WTC11 (cell line): ENCODE data around the gene MARS1. TPM values are rescaled to one million over a fixed set of nuclear protein-coding genes. Genes with fewer than 3 reads are reported as not detected.

Source experiments
- ATAC-seq: fragments of 200-7000 bp; cut with Tn5 transposase; 2 replicates; pipeline ENCODE4 v1.10.0; 2021; ENCODE audit warnings: mild to moderate bottlenecking, moderate library complexity
- CTCF ChIA-PET: fragments of 300-600 bp; sonication (Branson Sonifier 250); formaldehyde crosslinking; loops from one replicate; lab custom pipeline; 2021; ENCODE audit warnings: antibody characterized with exemption; lab: Charles Lee
- POLR2A ChIA-PET: fragments of 350-600 bp; sonication (Branson Sonifier 250); formaldehyde crosslinking; loops from one replicate; lab custom pipeline; 2021; ENCODE audit warnings: antibody characterized with exemption; lab: Charles Lee
- DNase-seq: peaks from one replicate; pipeline ENCODE4 v3.0.0; 2021; ENCODE audit warnings: low spot score
- H3K27ac Mint-ChIP-seq: 2 replicates; pipeline ENCODE4 v1.8.0; 2021; ENCODE audit warnings: mixed read lengths
- H3K27me3 Mint-ChIP-seq: 2 replicates; pipeline ENCODE4 v1.8.0; 2021; ENCODE audit warnings: low read depth, mild to moderate bottlenecking, moderate library complexity, mixed read lengths
- H3K36me3 Mint-ChIP-seq: 2 replicates; pipeline ENCODE4 v1.8.0; 2021; ENCODE audit warnings: mixed read lengths
- H3K4me1 Mint-ChIP-seq: 2 replicates; pipeline ENCODE4 v1.8.0; 2022; ENCODE audit warnings: mixed read lengths
- H3K4me3 Mint-ChIP-seq: 2 replicates; pipeline ENCODE4 v1.8.0; 2021; ENCODE audit warnings: mild to moderate bottlenecking, moderate library complexity, mixed read lengths
- H3K9me3 Mint-ChIP-seq: 2 replicates; pipeline ENCODE4 v1.8.0; 2021; ENCODE audit warnings: mixed read lengths
- CBFB ChIP-seq: sonication (generic); formaldehyde crosslinking; IDR thresholded peaks from 2 replicates; pipeline ENCODE4 v1.8.1; 2022; ENCODE audit warnings: mild to moderate bottlenecking, low read depth, missing genetic modification reagents
- FOXP1 ChIP-seq: sonication (generic); formaldehyde crosslinking; IDR thresholded peaks from 2 replicates; pipeline ENCODE4 v1.8.0; 2022; ENCODE audit warnings: missing genetic modification reagents, mild to moderate bottlenecking, moderate library complexity, borderline replicate concordance
- GABPB1 ChIP-seq: sonication (generic); formaldehyde crosslinking; IDR thresholded peaks from 2 replicates; pipeline ENCODE4 v1.8.1; 2023; ENCODE audit warnings: mild to moderate bottlenecking, missing genetic modification reagents
- GRHL2 ChIP-seq: fragments of 250-450 bp; sonication (Bioruptor Pico); IDR thresholded peaks from 2 replicates; pipeline ENCODE4 v1.8.0; 2022; ENCODE audit warnings: mild to moderate bottlenecking, moderate library complexity; ENCODE audit not compliant: insufficient replicate concordance, severe bottlenecking
- MXD4 ChIP-seq: fragments of 250-450 bp; sonication (Bioruptor Pico); IDR thresholded peaks from 2 replicates; pipeline ENCODE4 v1.8.0; 2021; ENCODE audit warnings: mild to moderate bottlenecking, moderate library complexity, borderline replicate concordance
- NFATC4 ChIP-seq: fragments of 250-450 bp; sonication (Bioruptor Pico); IDR thresholded peaks from 2 replicates; pipeline ENCODE4 v1.9.0; 2021; ENCODE audit warnings: mild to moderate bottlenecking
- NR2C2 ChIP-seq: sonication (generic); formaldehyde crosslinking; IDR thresholded peaks from 2 replicates; pipeline ENCODE4 v1.8.0; 2022; ENCODE audit warnings: mild to moderate bottlenecking, missing genetic modification reagents
- NR3C1 ChIP-seq: sonication (generic); formaldehyde crosslinking; conservative IDR thresholded peaks from 2 replicates; pipeline ENCODE4 v1.8.1; 2023; ENCODE audit warnings: low read depth, mild to moderate bottlenecking, missing genetic modification reagents
- SOX15 ChIP-seq: fragments of 250-450 bp; sonication (Bioruptor Pico); IDR thresholded peaks from 2 replicates; pipeline ENCODE4 v1.9.0; 2021; ENCODE audit warnings: mild to moderate bottlenecking
- SP1 ChIP-seq: sonication (generic); formaldehyde crosslinking; conservative IDR thresholded peaks from 2 replicates; pipeline ENCODE4 v1.8.1; 2022; ENCODE audit warnings: missing genetic modification reagents
- TEAD1 ChIP-seq: sonication (generic); formaldehyde crosslinking; IDR thresholded peaks from 2 replicates; pipeline ENCODE4 v1.8.0; 2022; ENCODE audit warnings: mild to moderate bottlenecking, missing genetic modification reagents
- TEAD4 ChIP-seq: sonication (generic); formaldehyde crosslinking; IDR thresholded peaks from 2 replicates; pipeline ENCODE4 v1.8.0; 2022; ENCODE audit warnings: mild to moderate bottlenecking, missing genetic modification reagents
- ZNF219 ChIP-seq: sonication (generic); formaldehyde crosslinking; IDR thresholded peaks from 2 replicates; pipeline ENCODE4 v1.8.0; 2023; ENCODE audit warnings: missing genetic modification reagents, mild to moderate bottlenecking, borderline replicate concordance
- ZNF317 ChIP-seq: sonication (generic); formaldehyde crosslinking; IDR thresholded peaks from 2 replicates; pipeline ENCODE4 v1.8.1; 2023; ENCODE audit warnings: low read depth, mild to moderate bottlenecking, moderate library complexity, missing genetic modification reagents, borderline replicate concordance
- microRNA-seq: library from miRNA; unstranded; fragments of <30 nt; microRNA quantifications from one replicate; pipeline ENCODE4 v1.2.0, GENCODE V29; 2022; ENCODE audit warnings: borderline number of aligned reads
- total RNA-seq: library from RNA; stranded (reverse); gene quantifications from 3 replicates; pipeline ENCODE4 v1.2.3, GENCODE V29; 2021
- TF ChIP-seq, protein P1 (sequence below): sonication (generic); formaldehyde crosslinking; IDR thresholded peaks from 2 replicates; pipeline ENCODE4 v1.8.0; 2022; ENCODE audit warnings: mild to moderate bottlenecking, missing genetic modification reagents
- TF ChIP-seq, protein P2 (sequence below): sonication (generic); formaldehyde crosslinking; IDR thresholded peaks from 2 replicates; pipeline ENCODE4 v1.8.1; 2023; ENCODE audit warnings: mild to moderate bottlenecking, moderate library complexity, missing genetic modification reagents
- TF ChIP-seq, protein P3 (sequence below): sonication (generic); formaldehyde crosslinking; IDR thresholded peaks from 2 replicates; pipeline ENCODE4 v1.8.1; 2022; ENCODE audit warnings: low read depth, missing genetic modification reagents, borderline replicate concordance
- TF ChIP-seq, protein P4 (sequence below): sonication (generic); formaldehyde crosslinking; IDR thresholded peaks from 2 replicates; pipeline ENCODE4 v1.8.1; 2023; ENCODE audit warnings: mild to moderate bottlenecking, missing genetic modification reagents, borderline replicate concordance

MARS1 gene
- total RNA-seq, 1 experiment from 2014 or later, result 367 TPM

DNA sequence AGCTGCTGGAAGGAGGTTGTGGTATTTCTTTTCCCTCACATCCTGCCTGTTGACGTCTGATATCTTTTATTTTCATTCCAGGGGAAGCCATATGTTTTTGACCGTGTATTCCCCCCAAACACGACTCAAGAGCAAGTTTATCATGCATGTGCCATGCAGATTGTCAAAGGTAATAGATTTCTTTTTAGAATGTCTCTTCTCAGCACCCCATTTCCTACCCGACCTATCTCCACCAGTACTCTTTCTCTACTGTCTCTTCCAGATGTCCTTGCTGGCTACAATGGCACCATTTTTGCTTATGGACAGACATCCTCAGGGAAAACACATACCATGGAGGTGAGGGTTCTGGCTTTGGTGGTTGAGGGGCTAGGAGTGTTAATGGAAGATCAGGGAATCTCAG lies 75.5 kb downstream of the MARS1 start (continued):
- TF ChIP-seq SP1 (CRISPR knock-in tag) (no peak), MXD4 (CRISPR knock-in tag) (no peak)
- TF ChIP-seq, protein P1, sequence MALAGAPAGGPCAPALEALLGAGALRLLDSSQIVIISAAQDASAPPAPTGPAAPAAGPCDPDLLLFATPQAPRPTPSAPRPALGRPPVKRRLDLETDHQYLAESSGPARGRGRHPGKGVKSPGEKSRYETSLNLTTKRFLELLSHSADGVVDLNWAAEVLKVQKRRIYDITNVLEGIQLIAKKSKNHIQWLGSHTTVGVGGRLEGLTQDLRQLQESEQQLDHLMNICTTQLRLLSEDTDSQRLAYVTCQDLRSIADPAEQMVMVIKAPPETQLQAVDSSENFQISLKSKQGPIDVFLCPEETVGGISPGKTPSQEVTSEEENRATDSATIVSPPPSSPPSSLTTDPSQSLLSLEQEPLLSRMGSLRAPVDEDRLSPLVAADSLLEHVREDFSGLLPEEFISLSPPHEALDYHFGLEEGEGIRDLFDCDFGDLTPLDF (CRISPR knock-in tag), result no peak

DNA sequence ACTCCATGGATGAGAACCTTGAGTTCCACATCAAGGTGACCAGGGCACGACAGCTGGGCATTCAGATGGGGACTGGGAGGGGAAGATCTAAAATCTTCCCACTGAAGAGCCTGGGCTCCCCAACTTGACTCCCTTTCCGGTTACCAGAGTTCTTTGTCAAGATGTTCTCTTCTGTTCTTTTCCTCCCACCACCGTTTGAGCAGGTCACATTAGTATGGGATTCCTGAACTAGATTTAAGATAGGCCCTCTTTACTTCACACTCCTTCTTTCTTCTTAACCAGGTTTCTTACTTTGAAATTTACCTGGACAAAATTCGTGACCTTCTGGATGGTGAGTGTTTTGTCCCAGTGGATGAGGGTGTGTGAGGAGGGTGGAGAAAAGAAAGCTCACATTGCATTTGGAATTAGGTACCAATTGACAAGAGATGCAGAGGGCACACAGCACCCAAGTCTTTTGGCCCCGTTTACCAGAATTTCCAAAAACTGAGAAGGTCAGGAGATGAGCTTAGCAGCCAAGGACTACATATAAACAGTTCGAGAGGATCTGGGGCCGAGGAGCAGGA lies 76.4 kb downstream of the MARS1 start:
- ATAC-seq (no peak), DNase-seq (no peak)
- no peaks in the 10 kb centered on the region for H3K27me3 Mint-ChIP-seq
- H3K27ac Mint-ChIP-seq, result no peak overlapping the region
- H3K9me3 Mint-ChIP-seq, result no peaks in the 10 kb centered on the region
- ChIA-PET CTCF (no interaction called here), POLR2A (no interaction called here)
- peaks cover 13% of the 10 kb centered on the region for H3K36me3 Mint-ChIP-seq
- no peak for TF ChIP-seq GABPB1 (CRISPR knock-in tag)
- TF ChIP-seq, protein P2, sequence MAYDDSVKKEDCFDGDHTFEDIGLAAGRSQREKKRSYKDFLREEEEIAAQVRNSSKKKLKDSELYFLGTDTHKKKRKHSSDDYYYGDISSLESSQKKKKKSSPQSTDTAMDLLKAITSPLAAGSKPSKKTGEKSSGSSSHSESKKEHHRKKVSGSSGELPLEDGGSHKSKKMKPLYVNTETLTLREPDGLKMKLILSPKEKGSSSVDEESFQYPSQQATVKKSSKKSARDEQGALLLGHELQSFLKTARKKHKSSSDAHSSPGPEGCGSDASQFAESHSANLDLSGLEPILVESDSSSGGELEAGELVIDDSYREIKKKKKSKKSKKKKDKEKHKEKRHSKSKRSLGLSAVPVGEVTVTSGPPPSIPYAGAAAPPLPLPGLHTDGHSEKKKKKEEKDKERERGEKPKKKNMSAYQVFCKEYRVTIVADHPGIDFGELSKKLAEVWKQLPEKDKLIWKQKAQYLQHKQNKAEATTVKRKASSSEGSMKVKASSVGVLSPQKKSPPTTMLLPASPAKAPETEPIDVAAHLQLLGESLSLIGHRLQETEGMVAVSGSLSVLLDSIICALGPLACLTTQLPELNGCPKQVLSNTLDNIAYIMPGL (CRISPR knock-in tag), result no peak
- TF ChIP-seq, protein P3, sequence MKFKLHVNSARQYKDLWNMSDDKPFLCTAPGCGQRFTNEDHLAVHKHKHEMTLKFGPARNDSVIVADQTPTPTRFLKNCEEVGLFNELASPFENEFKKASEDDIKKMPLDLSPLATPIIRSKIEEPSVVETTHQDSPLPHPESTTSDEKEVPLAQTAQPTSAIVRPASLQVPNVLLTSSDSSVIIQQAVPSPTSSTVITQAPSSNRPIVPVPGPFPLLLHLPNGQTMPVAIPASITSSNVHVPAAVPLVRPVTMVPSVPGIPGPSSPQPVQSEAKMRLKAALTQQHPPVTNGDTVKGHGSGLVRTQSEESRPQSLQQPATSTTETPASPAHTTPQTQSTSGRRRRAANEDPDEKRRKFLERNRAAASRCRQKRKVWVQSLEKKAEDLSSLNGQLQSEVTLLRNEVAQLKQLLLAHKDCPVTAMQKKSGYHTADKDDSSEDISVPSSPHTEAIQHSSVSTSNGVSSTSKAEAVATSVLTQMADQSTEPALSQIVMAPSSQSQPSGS, result no peak
- TF ChIP-seq NFATC4 (CRISPR knock-in tag), result no peak
- TF ChIP-seq NR2C2 (CRISPR knock-in tag), result no peak
- no peak for TF ChIP-seq TEAD1 (CRISPR knock-in tag)
- no peak for TF ChIP-seq NR3C1
- no peak for TF ChIP-seq SOX15 (CRISPR knock-in tag)
- no peak for TF ChIP-seq CBFB (CRISPR knock-in tag)
- no peak for TF ChIP-seq GRHL2 (CRISPR knock-in tag)
- TF ChIP-seq ZNF317 (CRISPR knock-in tag), result no peak
- TF ChIP-seq ZNF219, result no peak
- TF ChIP-seq FOXP1, result no peak
- TF ChIP-seq, protein P1 (CRISPR knock-in tag), result no peak
- TF ChIP-seq TEAD4 (CRISPR knock-in tag), result no peak
- TF ChIP-seq, protein P4, sequence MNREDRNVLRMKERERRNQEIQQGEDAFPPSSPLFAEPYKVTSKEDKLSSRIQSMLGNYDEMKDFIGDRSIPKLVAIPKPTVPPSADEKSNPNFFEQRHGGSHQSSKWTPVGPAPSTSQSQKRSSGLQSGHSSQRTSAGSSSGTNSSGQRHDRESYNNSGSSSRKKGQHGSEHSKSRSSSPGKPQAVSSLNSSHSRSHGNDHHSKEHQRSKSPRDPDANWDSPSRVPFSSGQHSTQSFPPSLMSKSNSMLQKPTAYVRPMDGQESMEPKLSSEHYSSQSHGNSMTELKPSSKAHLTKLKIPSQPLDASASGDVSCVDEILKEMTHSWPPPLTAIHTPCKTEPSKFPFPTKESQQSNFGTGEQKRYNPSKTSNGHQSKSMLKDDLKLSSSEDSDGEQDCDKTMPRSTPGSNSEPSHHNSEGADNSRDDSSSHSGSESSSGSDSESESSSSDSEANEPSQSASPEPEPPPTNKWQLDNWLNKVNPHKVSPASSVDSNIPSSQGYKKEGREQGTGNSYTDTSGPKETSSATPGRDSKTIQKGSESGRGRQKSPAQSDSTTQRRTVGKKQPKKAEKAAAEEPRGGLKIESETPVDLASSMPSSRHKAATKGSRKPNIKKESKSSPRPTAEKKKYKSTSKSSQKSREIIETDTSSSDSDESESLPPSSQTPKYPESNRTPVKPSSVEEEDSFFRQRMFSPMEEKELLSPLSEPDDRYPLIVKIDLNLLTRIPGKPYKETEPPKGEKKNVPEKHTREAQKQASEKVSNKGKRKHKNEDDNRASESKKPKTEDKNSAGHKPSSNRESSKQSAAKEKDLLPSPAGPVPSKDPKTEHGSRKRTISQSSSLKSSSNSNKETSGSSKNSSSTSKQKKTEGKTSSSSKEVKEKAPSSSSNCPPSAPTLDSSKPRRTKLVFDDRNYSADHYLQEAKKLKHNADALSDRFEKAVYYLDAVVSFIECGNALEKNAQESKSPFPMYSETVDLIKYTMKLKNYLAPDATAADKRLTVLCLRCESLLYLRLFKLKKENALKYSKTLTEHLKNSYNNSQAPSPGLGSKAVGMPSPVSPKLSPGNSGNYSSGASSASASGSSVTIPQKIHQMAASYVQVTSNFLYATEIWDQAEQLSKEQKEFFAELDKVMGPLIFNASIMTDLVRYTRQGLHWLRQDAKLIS (CRISPR knock-in tag), result no peak
- H3K4me1 Mint-ChIP-seq, result no peaks in the 10 kb centered on the region
- H3K4me3 Mint-ChIP-seq, result no peak overlapping the region

Small RNAs within 50 kb of the gene (microRNA-seq; reads per million reads assigned to microRNA genes)
- gene MIR616 (not detected), gene MIR6758 (1.4 reads per million)

Other genes starting within 250 kb of the MARS1 start
- gene STAC3, start 236.9 kb upstream of the MARS1 start, total RNA-seq, result 3.2 to 3.4 TPM (median 3.3 TPM) in 3 replicates
- gene R3HDM2, start 57.0 kb upstream of the MARS1 start, total RNA-seq, result 34.7 to 39.8 TPM (median 37.5 TPM) in 3 replicates
- gene INHBC, start 53.3 kb upstream of the MARS1 start, total RNA-seq, result 0.09 to 0.20 TPM (median 0.16 TPM) in 3 replicates
- gene INHBE, start 32.8 kb upstream of the MARS1 start, total RNA-seq, result 3.2 to 5.0 TPM (median 3.3 TPM) in 3 replicates
- gene GLI1, start 28.3 kb upstream of the MARS1 start, total RNA-seq, result 16.2 to 19.1 TPM (median 16.7 TPM) in 3 replicates
- gene ARHGAP9, start 8.2 kb upstream of the MARS1 start, total RNA-seq, result 3.6 to 3.9 TPM (median 3.8 TPM) in 3 replicates
- 3.4 to 5.3 TPM (median 3.9 TPM) in 3 replicates for gene DDIT3, start 32.4 kb downstream of the MARS1 start, total RNA-seq
- gene MBD6, start 34.8 kb downstream of the MARS1 start, total RNA-seq, result 46.3 to 59.4 TPM (median 56.2 TPM) in 3 replicates
- gene DCTN2, start 59.1 kb downstream of the MARS1 start, total RNA-seq, result 93.5 to 94.4 TPM (median 94.4 TPM) in 3 replicates
- 15.9 to 17.9 TPM (median 16.1 TPM) in 3 replicates for gene KIF5A, start 62.0 kb downstream of the MARS1 start, total RNA-seq
- 25.4 to 26.9 TPM (median 25.8 TPM) in 3 replicates for gene PIP4K2C, start 103.1 kb downstream of the MARS1 start, total RNA-seq
- gene DTX3, start 116.8 kb downstream of the MARS1 start, total RNA-seq, result 52.4 to 57.0 TPM (median 55.7 TPM) in 3 replicates
- 11.9 to 19.0 TPM (median 17.2 TPM) in 3 replicates for gene ARHGEF25, start 123.4 kb downstream of the MARS1 start, total RNA-seq
- gene B4GALNT1, start 145.1 kb downstream of the MARS1 start, total RNA-seq, result 0.46 to 1.2 TPM (median 1.2 TPM) in 3 replicates
- gene OS9, start 206.1 kb downstream of the MARS1 start, total RNA-seq, result 77.5 to 93.9 TPM (median 93.1 TPM) in 3 replicates